GM23338 (cell line): ENCODE results near the gene ITGB5. TPM values are rescaled to one million over a fixed set of nuclear protein-coding genes. Genes with fewer than 3 reads are reported as not detected.
A peak's percentile ranks its signal among the peaks of the same experiment; 100 is the strongest.

Source experiments
- ATAC-seq: fragments of 200-7000 bp; cut with Tn5 transposase; 3 replicates; pipeline ENCODE4 v1.9.1; 2020
- DNase-seq: peaks from one replicate; pipeline ENCODE4 v3.0.0-alpha.2; 2015; ENCODE audit warnings: low spot score
- H2AFZ ChIP-seq: fragments of 200-600 bp; sonication (generic); 2 replicates; pipeline ENCODE4 v1.8.0; 2016; ENCODE audit warnings: antibody characterized with exemption, mild to moderate bottlenecking, moderate library complexity
- H3F3A ChIP-seq: fragments of 200-600 bp; sonication (generic); replicated peaks from 2 replicates; pipeline ENCODE4 v1.8.0; 2017; ENCODE audit warnings: antibody characterized with exemption, mixed run types, low read depth
- H3K27ac ChIP-seq: fragments of 200-600 bp; sonication (generic); 2 replicates; pipeline ENCODE4 v1.6.1; 2016; ENCODE audit warnings: low read depth
- H3K27me3 ChIP-seq: fragments of 200-600 bp; sonication (generic); 2 replicates; pipeline ENCODE4 v1.8.0; 2016; ENCODE audit warnings: mild to moderate bottlenecking, mixed run types, moderate library complexity; ENCODE audit not compliant: insufficient read depth
- H3K36me3 ChIP-seq: fragments of 200-600 bp; sonication (generic); 2 replicates; pipeline ENCODE4 v1.8.0; 2016; ENCODE audit warnings: mild to moderate bottlenecking; ENCODE audit not compliant: insufficient read depth
- H3K4me1 ChIP-seq: fragments of 200-600 bp; sonication (generic); 2 replicates; pipeline ENCODE4 v1.8.0; 2016; ENCODE audit warnings: mild to moderate bottlenecking, moderate library complexity; ENCODE audit not compliant: insufficient read depth
- H3K4me2 ChIP-seq: fragments of 200-600 bp; sonication (generic); 2 replicates; pipeline ENCODE4 v1.7.1; 2017; ENCODE audit warnings: mixed run types
- H3K4me3 ChIP-seq: fragments of 200-600 bp; sonication (generic); 2 replicates; pipeline ENCODE4 v1.6.1; 2016; ENCODE audit warnings: mixed run types
- H3K79me2 ChIP-seq: fragments of 200-600 bp; sonication (generic); replicated peaks from 2 replicates; pipeline ENCODE4 v1.8.0; 2017; ENCODE audit warnings: mild to moderate bottlenecking; ENCODE audit not compliant: insufficient read depth
- H3K9me2 ChIP-seq: fragments of 200-600 bp; sonication (generic); 2 replicates; pipeline ENCODE4 v1.8.0; 2017; ENCODE audit not compliant: insufficient read depth
- H4K20me1 ChIP-seq: fragments of 200-600 bp; sonication (generic); replicated peaks from 2 replicates; pipeline ENCODE4 v1.8.0; 2017; ENCODE audit warnings: mild to moderate bottlenecking; ENCODE audit not compliant: insufficient read depth
- H3K27ac Mint-ChIP-seq: 2 replicates; pipeline ENCODE4 v1.8.0; 2020; ENCODE audit warnings: inconsistent platforms, mild to moderate bottlenecking, moderate library complexity, mixed read lengths
- H3K27me3 Mint-ChIP-seq: 3 replicates; pipeline ENCODE4 v1.8.0; 2022; ENCODE audit warnings: low read depth, mild to moderate bottlenecking, moderate library complexity, mixed read lengths, inconsistent platforms; ENCODE audit not compliant: insufficient read depth, poor library complexity
- H3K36me3 Mint-ChIP-seq: 3 replicates; pipeline ENCODE4 v1.8.0; 2021; ENCODE audit warnings: low read depth, mild to moderate bottlenecking, inconsistent platforms, moderate library complexity, mixed read lengths
- H3K4me1 Mint-ChIP-seq: 3 replicates; pipeline ENCODE4 v1.8.0; 2020; ENCODE audit warnings: mild to moderate bottlenecking, inconsistent platforms, mixed read lengths
- H3K4me3 Mint-ChIP-seq: 3 replicates; pipeline ENCODE4 v1.8.0; 2021; ENCODE audit warnings: moderate library complexity, mild to moderate bottlenecking, inconsistent platforms, mixed read lengths
- H3K9me3 Mint-ChIP-seq: 3 replicates; pipeline ENCODE4 v1.8.0; 2020; ENCODE audit warnings: moderate library complexity, mild to moderate bottlenecking, inconsistent platforms, mixed read lengths
- CREB1 ChIP-seq: fragments of 250-450 bp; sonication (Bioruptor Pico); IDR thresholded peaks from 2 replicates; pipeline ENCODE4 v1.5.0; 2020; ENCODE audit warnings: low read depth, mild to moderate bottlenecking, moderate library complexity
- CTCF ChIP-seq, 2 experiments: fragments of 200-600 bp in 1 of 2; sonication (generic) in 1 of 2; conservative IDR thresholded peaks; 2 replicates each; pipeline versions ENCODE4 v1.5.1 to v1.6.1; 2016 to 2017; ENCODE audit warnings: antibody characterized with exemption in 2 of 2, low read depth in 2 of 2, mild to moderate bottlenecking in 2 of 2, moderate library complexity in 1 of 2
- ETS1 ChIP-seq: IDR thresholded peaks from 2 replicates; pipeline ENCODE4 v1.6.1; 2016; ENCODE audit warnings: antibody characterized with exemption
- EZH2 ChIP-seq: fragments of 200-600 bp; sonication (generic); IDR thresholded peaks from one replicate; pipeline ENCODE4 v1.8.0; 2017; ENCODE audit warnings: antibody characterized with exemption, mild to moderate bottlenecking, low read depth; ENCODE audit not compliant: unreplicated experiment
- EZH2phosphoT487 ChIP-seq: fragments of 200-600 bp; sonication (generic); IDR thresholded peaks from one replicate; pipeline ENCODE4 v1.8.1; 2018; ENCODE audit warnings: antibody characterized with exemption; ENCODE audit not compliant: unreplicated experiment
- JUNB ChIP-seq: IDR thresholded peaks from one replicate; pipeline ENCODE4 v1.6.1; 2016; ENCODE audit warnings: antibody characterized with exemption; ENCODE audit not compliant: unreplicated experiment
- NANOG ChIP-seq: IDR thresholded peaks from 2 replicates; pipeline ENCODE4 v1.6.1; 2016; ENCODE audit warnings: antibody characterized with exemption, borderline replicate concordance
- POLR2AphosphoS5 ChIP-seq: IDR thresholded peaks from 2 replicates; pipeline ENCODE4 v1.6.1; 2016; ENCODE audit warnings: antibody characterized with exemption, low read depth
- REST ChIP-seq: IDR thresholded peaks from one replicate; pipeline ENCODE4 v1.6.1; 2018; ENCODE audit warnings: antibody characterized with exemption; ENCODE audit not compliant: unreplicated experiment
- STAT1 ChIP-seq: IDR thresholded peaks from one replicate; pipeline ENCODE4 v1.6.1; 2016; ENCODE audit warnings: antibody characterized with exemption; ENCODE audit not compliant: unreplicated experiment
- ZNF114 ChIP-seq: fragments of 250-450 bp; sonication (Bioruptor Pico); IDR thresholded peaks from 2 replicates; pipeline ENCODE4 v1.5.0; 2020; ENCODE audit warnings: mild to moderate bottlenecking, moderate library complexity
- ZNF331 ChIP-seq: fragments of 250-450 bp; sonication (Bioruptor Pico); IDR thresholded peaks from 2 replicates; pipeline ENCODE4 v1.5.0; 2020; ENCODE audit warnings: low read depth, mild to moderate bottlenecking, moderate library complexity
- ZNF462 ChIP-seq: fragments of 250-450 bp; sonication (Bioruptor Pico); IDR thresholded peaks from 2 replicates; pipeline ENCODE4 v1.5.0; 2020; ENCODE audit warnings: mild to moderate bottlenecking, moderate library complexity
- polyA plus RNA-seq: library from polyadenylated mRNA; unstranded; fragments of >200 nt; fragmentation: Nextera tagmentation; extraction: Ambion mirVana; gene quantifications from 2 replicates; pipeline ENCODE4 v1.2.1, GENCODE V29; 2016
- total RNA-seq: library from RNA; depleted of rRNA; stranded (reverse); fragments of >200 nt; shearing (Covaris generic); gene quantifications from 2 replicates; pipeline ENCODE4 v1.2.3, GENCODE V29; 2014

Gene ITGB5
- total and polyA plus RNA-seq, 2 experiments from 2014 or later, result 68.2 to 269 TPM

GRCh38 chr3:124780356-124780755 lies 106.8 kb downstream of the ITGB5 start:
- Mint-ChIP-seq H3K4me3 (no peak overlapping the region), H3K9me3 (no peaks in the 10 kb centered on the region), H3K36me3 (peaks cover 27% of the 10 kb centered on the region), H3K27ac (peak overlapping the region; percentile 58), H3K27me3 (peaks cover 3% of the 10 kb centered on the region), H3K4me1 (peaks cover 49% of the 10 kb centered on the region)
- Histone ChIP-seq H3K36me3 (peaks cover 3% of the 10 kb centered on the region; the same call in 1 of the 2 replicates), H3K4me3 (no peak overlapping the region), H3K9me2 (no peaks in the 10 kb centered on the region), H3K4me1 (peaks cover 30% of the 10 kb centered on the region), H4K20me1 (peaks cover 3% of the 10 kb centered on the region), H3K4me2 (0 out of 2 replicates have a peak overlapping the region, but pooled peaks have one; percentile 55), H2AFZ (no peak overlapping the region), H3K27ac (0 out of 2 replicates have a peak overlapping the region, but pooled peaks have one; percentile 87), H3K27me3 (no peaks in the 10 kb centered on the region), H3K79me2 (peaks cover 41% of the 10 kb centered on the region), H3F3A (0 out of 2 replicates have a peak, but pooled peaks cover 9% of the 10 kb centered on the region)
- TF ChIP-seq ZNF462 (CRISPR knock-in tag), result no peak
- TF ChIP-seq CREB1 (CRISPR knock-in tag), result no peak
- no peak for TF ChIP-seq CTCF (conservative IDR thresholded peaks at IDR 0.05; ENCODE audit: low read depth in 2 of 2)
- TF ChIP-seq POLR2AphosphoS5, result no peak
- TF ChIP-seq NANOG, result no peak
- no peak for TF ChIP-seq STAT1
- no peak for TF ChIP-seq EZH2
- no peak for TF ChIP-seq ZNF114 (CRISPR knock-in tag)
- no peak for TF ChIP-seq ETS1
- TF ChIP-seq EZH2phosphoT487, result no peak
- no peak for TF ChIP-seq REST
- TF ChIP-seq JUNB, result no peak
- TF ChIP-seq ZNF331, result no peak
- ATAC-seq (peak; percentile 10), DNase-seq (peak; percentile 41)
